Breast epithelium (tissue), 4 donors: Measurements from ENCODE around the gene ASB5. TPM values are rescaled to one million over a fixed set of nuclear protein-coding genes. Genes with fewer than 3 reads are reported as not detected.

Experiments
- DNase-seq, 2 donors: peaks; one replicate each; pipeline ENCODE4 v3.0.0-alpha.2; 2019; ENCODE audit warnings: low spot score in 2 of 2
- H3K27ac ChIP-seq, 2 donors: fragments of 200-600 bp; sonication (generic) in 1 of 2; one replicate each; pipeline ENCODE4 v1.5.1; 2016 to 2019; ENCODE audit warnings: mild to moderate bottlenecking in 1 of 2
- H3K27me3 ChIP-seq, 2 donors: fragments of 200-600 bp; sonication (generic) in 1 of 2; one replicate each; pipeline versions ENCODE4 v1.5.1 to v1.6.0; 2017 to 2019; ENCODE audit warnings: control low read depth in 1 of 2, mild to moderate bottlenecking in 1 of 2
- H3K36me3 ChIP-seq: fragments of 200-600 bp; one replicate; pipeline ENCODE4 v1.5.1; 2019
- H3K4me1 ChIP-seq, 2 donors: fragments of 200-600 bp; sonication (generic); one replicate each; pipeline ENCODE4 v1.5.1; 2016 to 2019; ENCODE audit warnings: control low read depth in 1 of 2
- H3K4me3 ChIP-seq, 3 donors: fragments of 200-600 bp; sonication (generic); 1 replicate in 2 of 3; 2 replicates in 1 of 3; pipeline ENCODE4 v1.5.1; 2016 to 2019; ENCODE audit warnings: mild to moderate bottlenecking in 3 of 3, moderate library complexity in 2 of 3
- H3K9me3 ChIP-seq, 2 donors: fragments of 200-600 bp; sonication (generic) in 1 of 2; one replicate each; pipeline ENCODE4 v1.5.1; 2016 to 2019; ENCODE audit warnings: control low read depth in 1 of 2
- POLR2A ChIP-seq: fragments of 450-650 bp; IDR thresholded peaks from one replicate; pipeline ENCODE4 v1.6.1; 2016; ENCODE audit warnings: antibody characterized with exemption, mild to moderate bottlenecking, moderate library complexity
- POLR2AphosphoS5 ChIP-seq, 3 donors: sonication (generic); formaldehyde crosslinking; IDR thresholded peaks; one replicate each; pipeline ENCODE4 v1.6.1; 2017; ENCODE audit warnings: antibody characterized with exemption in 3 of 3
- intact Hi-C: fragments of 100-400 bp; cut with DNase I; formaldehyde crosslinking; loops from one replicate; pipeline ENCODE4 v1.15.1; 2023; ENCODE audit warnings: low total_unique reads
- total RNA-seq, 3 donors: library from RNA; depleted of rRNA; stranded (reverse); fragments of >200 nt; gene quantifications; one replicate each; pipeline ENCODE4 v1.1.0, GENCODE V29; 2016
- TF ChIP-seq, protein P1 (sequence below), 3 donors: fragments of 450-650 bp; IDR thresholded peaks; one replicate each; pipeline ENCODE4 v1.5.1; 2016 to 2017; ENCODE audit warnings: antibody characterized with exemption in 3 of 3, mild to moderate bottlenecking in 3 of 3, moderate library complexity in 3 of 3

The ASB5 gene
- total RNA-seq, 3 donors from 2014 or later: not detected

DNA sequence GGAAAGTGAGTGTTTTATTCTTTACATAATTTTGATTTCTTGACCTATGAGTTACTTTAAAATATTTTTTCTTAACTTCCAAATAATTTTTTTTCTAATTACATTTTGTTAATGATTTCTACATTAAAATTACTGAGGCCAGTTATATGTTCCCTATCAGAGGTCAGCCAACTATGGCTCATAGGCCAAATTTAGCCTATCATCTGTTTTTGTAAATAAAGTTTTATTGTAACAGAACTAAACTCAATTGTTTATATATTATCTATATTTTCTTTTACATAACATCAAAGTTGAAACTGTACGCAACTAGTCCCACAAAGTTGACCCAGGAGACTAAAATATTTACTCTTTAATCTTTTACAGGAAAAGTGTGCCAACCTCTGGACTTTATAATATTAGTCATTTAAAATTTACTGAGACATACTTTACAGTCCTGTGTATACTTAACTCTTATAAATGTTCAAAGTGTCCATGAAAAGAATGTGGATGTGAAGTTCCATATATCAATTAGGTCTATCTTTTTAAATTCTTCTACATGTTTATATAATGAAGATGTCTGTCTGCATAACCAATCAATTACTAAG, 26.2 kb downstream of the ASB5 start:
- Histone ChIP-seq H3K27me3 (no peaks in the 10 kb centered on the region), H3K9me3 (no peaks in the 10 kb centered on the region), H3K4me3 (no peak overlapping the region), H3K27ac (no peak overlapping the region), H3K36me3 (no peaks in the 10 kb centered on the region), H3K4me1 (no peaks in the 10 kb centered on the region)
- intact Hi-C loops: no loop called here
- no peak for DNase-seq
- TF ChIP-seq, protein P1, sequence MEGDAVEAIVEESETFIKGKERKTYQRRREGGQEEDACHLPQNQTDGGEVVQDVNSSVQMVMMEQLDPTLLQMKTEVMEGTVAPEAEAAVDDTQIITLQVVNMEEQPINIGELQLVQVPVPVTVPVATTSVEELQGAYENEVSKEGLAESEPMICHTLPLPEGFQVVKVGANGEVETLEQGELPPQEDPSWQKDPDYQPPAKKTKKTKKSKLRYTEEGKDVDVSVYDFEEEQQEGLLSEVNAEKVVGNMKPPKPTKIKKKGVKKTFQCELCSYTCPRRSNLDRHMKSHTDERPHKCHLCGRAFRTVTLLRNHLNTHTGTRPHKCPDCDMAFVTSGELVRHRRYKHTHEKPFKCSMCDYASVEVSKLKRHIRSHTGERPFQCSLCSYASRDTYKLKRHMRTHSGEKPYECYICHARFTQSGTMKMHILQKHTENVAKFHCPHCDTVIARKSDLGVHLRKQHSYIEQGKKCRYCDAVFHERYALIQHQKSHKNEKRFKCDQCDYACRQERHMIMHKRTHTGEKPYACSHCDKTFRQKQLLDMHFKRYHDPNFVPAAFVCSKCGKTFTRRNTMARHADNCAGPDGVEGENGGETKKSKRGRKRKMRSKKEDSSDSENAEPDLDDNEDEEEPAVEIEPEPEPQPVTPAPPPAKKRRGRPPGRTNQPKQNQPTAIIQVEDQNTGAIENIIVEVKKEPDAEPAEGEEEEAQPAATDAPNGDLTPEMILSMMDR (IDR thresholded peaks at IDR 0.05): no peak
- TF ChIP-seq POLR2AphosphoS5 (IDR thresholded peaks at IDR 0.05): no peak
- TF ChIP-seq POLR2A: no peak

DNA sequence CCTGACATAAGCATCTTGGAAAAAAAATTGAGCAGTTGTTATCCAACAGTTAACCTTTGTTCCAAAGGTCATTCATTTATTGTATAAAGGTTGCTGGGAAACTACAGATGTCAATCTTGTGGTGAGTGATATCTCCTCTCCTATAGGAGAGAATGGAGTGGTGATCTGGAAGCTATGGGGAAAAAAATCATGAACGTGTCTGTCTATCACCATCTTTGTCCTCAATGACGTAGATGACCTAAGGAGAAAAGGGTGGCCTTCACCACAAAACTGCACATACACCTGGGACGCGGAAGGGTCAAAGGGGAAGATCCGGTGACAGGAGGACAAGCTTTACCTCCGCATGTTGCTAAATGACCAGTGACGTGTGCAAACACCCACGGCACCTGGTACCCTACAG, 27.3 kb downstream of the ASB5 start:
- Histone ChIP-seq H3K27ac (no peak overlapping the region), H3K4me1 (no peaks in the 10 kb centered on the region), H3K4me3 (no peak overlapping the region), H3K9me3 (no peaks in the 10 kb centered on the region), H3K36me3 (no peaks in the 10 kb centered on the region), H3K27me3 (no peaks in the 10 kb centered on the region)
- no peak for DNase-seq
- no peak for TF ChIP-seq POLR2A
- no peak for TF ChIP-seq POLR2AphosphoS5 (IDR thresholded peaks at IDR 0.05)
- TF ChIP-seq, protein P1 (IDR thresholded peaks at IDR 0.05): no peak
- intact Hi-C loops: no loop called here

DNA sequence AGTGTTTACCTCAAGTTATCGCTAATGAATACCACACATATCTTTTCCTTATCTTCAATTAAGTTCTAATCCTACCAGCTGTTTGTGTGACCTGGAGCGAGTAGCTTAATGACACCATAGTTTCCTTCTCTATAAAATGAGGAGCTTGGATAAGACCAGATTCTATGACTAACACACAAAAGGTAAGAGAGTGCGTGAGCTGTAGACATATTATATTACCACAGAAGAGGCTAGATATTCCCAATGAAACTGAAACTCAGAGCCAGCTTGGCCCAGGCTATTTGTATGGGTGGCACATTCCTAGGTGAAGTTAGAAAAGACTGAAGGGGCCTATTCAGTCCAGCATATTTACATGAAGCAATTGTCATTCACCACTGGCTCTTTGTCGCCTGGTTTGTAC, 30.2 kb downstream of the ASB5 start:
- no peaks in the 10 kb centered on the region for H3K27me3 ChIP-seq
- intact Hi-C loops: no loop called here
- no peaks in the 10 kb centered on the region for H3K4me1 ChIP-seq
- no peaks in the 10 kb centered on the region for H3K36me3 ChIP-seq
- H3K4me3 ChIP-seq: no peak overlapping the region
- H3K27ac ChIP-seq: no peak overlapping the region
- TF ChIP-seq POLR2AphosphoS5 (IDR thresholded peaks at IDR 0.05): no peak
- no peak for TF ChIP-seq POLR2A
- TF ChIP-seq, protein P1 (IDR thresholded peaks at IDR 0.05): no peak
- no peaks in the 10 kb centered on the region for H3K9me3 ChIP-seq
- DNase-seq: no peak

- Histone ChIP-seq H3K4me1 (no peaks in the 10 kb centered on the region), H3K4me3 (no peak overlapping the region), H3K27ac (no peak overlapping the region), H3K27me3 (no peaks in the 10 kb centered on the region), H3K36me3 (no peaks in the 10 kb centered on the region), H3K9me3 (no peaks in the 10 kb centered on the region)
- DNase-seq: no peak
- TF ChIP-seq POLR2A (no peak), POLR2AphosphoS5 (IDR thresholded peaks at IDR 0.05) (no peak)
- TF ChIP-seq, protein P1 (IDR thresholded peaks at IDR 0.05): no peak
- intact Hi-C loops: no loop called here
Measured at GRCh38 chr4:176238157-176238610, 30.8 kb downstream of the ASB5 start.

DNA sequence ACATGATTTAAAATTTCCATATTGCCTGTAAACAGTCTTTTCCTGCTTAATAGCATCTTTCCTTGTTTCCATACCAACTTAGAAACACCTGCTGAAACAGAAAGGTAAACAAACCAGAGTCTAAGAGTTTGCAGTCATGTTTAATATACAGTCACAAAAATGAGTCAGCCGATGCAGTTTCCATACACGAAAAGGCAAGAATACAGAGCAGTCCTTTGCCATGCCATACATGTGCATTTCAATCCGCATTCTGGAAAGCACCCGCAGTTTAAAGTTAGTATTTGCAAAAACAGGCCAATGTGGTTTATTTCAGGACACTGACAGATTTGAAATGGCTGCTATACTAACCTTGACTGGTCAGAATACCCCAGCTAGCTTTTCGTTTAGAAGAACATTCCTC, 32.1 kb downstream of the ASB5 start:
- DNase-seq: no peak
- Histone ChIP-seq H3K4me3 (no peak overlapping the region), H3K9me3 (no peaks in the 10 kb centered on the region), H3K4me1 (no peaks in the 10 kb centered on the region), H3K36me3 (no peaks in the 10 kb centered on the region), H3K27ac (no peak overlapping the region), H3K27me3 (no peaks in the 10 kb centered on the region)
- intact Hi-C loops: no loop called here
- TF ChIP-seq POLR2A (no peak), POLR2AphosphoS5 (IDR thresholded peaks at IDR 0.05) (no peak)
- TF ChIP-seq, protein P1 (IDR thresholded peaks at IDR 0.05): no peak
